Measurements from ENCODE around the gene TTC39C. TPM values are rescaled to one million over a fixed set of nuclear protein-coding genes. Genes with fewer than 3 reads are reported as not detected.

TTC39C gene
- total RNA-seq, 1 donor, result 42.7 TPM

DNA sequence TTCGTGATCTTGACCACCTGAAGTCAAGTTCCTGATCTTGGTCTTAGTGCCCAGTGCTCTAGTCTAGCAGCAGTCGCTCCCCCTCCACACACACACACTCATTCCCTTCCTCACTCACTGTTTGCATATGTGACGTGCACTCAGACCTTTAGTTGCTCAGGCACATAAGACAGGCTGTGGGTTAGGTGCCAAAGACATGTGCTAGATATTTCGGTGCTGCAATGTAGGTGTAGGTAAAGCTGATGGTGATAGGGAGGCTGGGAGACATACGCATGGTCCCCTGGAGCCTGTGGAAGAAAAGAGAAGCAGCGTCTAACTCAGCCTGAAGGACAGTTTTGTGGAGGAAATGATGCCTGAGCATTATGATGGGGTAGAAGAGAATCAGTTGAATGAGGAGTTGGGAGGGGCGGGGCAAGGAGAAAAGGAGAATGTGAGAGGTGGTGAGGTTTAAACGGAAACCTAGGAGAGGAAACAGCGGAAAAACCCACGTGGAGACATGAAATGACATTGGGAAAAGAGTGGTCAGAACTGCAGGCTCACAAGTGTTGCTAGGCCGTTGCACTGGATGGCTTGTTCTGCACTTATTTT is 3.8 kb downstream of the TTC39C start:
- Histone ChIP-seq H3K79me2 (ENCODE audit: insufficient read depth, low read length) (peaks cover 69% of the 10 kb centered on the region), H3K4me2 (ENCODE audit: insufficient read depth, low read length) (no peak overlapping the region), H3K9me3 (ENCODE audit: low read depth, low read length) (no peaks in the 10 kb centered on the region), H3K27ac (ENCODE audit: low read depth, low read length) (no peak overlapping the region), H4K20me1 (ENCODE audit: insufficient read depth, low read length) (peaks cover 56% of the 10 kb centered on the region), H2AFZ (ENCODE audit: low read length) (no peak overlapping the region), H3K4me3 (ENCODE audit: insufficient read depth, low read length) (no peak overlapping the region), H3K36me3 (ENCODE audit: insufficient read depth, low read length) (no peaks in the 10 kb centered on the region), H3K4me1 (ENCODE audit: insufficient read depth, low read length) (peaks cover 31% of the 10 kb centered on the region), H3K27me3 (ENCODE audit: insufficient read depth, low read length) (no peaks in the 10 kb centered on the region)
- DNase-seq (ENCODE audit: insufficient read length, low spot score, missing footprints), result no peak
- TF ChIP-seq, protein P1, sequence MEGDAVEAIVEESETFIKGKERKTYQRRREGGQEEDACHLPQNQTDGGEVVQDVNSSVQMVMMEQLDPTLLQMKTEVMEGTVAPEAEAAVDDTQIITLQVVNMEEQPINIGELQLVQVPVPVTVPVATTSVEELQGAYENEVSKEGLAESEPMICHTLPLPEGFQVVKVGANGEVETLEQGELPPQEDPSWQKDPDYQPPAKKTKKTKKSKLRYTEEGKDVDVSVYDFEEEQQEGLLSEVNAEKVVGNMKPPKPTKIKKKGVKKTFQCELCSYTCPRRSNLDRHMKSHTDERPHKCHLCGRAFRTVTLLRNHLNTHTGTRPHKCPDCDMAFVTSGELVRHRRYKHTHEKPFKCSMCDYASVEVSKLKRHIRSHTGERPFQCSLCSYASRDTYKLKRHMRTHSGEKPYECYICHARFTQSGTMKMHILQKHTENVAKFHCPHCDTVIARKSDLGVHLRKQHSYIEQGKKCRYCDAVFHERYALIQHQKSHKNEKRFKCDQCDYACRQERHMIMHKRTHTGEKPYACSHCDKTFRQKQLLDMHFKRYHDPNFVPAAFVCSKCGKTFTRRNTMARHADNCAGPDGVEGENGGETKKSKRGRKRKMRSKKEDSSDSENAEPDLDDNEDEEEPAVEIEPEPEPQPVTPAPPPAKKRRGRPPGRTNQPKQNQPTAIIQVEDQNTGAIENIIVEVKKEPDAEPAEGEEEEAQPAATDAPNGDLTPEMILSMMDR (IDR thresholded peaks at IDR 0.05; ENCODE audit: extremely low read depth, low read depth, low read length), result no peak

DNA sequence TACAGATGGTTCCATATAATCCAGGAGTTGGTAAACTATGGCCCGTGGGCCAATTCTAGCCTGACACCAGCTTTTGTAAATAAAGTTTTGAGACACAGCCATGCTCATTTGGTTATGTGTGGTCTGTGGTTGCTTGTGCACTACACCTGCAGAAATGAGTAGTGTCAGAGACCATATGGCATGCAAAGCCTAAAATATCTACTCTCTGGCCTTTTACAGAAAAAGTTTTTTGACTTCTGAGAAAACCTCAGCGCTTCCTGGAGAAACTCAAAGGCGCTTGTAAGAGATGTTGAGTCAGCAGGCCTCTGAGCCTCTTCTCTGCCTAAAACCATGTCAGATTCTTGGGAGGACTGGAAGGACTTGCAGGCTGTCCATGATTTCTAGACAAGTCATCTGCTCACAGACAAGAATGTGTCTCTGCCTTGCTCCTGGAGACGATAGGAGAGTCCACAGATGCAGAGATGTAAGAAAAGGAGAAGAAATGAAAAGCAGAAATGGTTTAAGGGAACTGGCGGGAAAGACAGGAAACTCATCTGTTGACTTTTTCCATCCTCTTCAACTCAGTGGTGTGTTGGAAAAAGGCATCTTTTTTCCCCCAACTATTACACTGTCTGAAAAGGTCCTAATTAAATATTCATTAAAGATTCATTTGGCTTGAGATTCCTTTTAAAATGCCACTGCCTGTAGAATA is 5.2 kb downstream of the TTC39C start:
- TF ChIP-seq, protein P1 (IDR thresholded peaks at IDR 0.05; ENCODE audit: extremely low read depth, low read depth, low read length), result no peak
- no peak for DNase-seq (ENCODE audit: insufficient read length, low spot score, missing footprints)

DNA sequence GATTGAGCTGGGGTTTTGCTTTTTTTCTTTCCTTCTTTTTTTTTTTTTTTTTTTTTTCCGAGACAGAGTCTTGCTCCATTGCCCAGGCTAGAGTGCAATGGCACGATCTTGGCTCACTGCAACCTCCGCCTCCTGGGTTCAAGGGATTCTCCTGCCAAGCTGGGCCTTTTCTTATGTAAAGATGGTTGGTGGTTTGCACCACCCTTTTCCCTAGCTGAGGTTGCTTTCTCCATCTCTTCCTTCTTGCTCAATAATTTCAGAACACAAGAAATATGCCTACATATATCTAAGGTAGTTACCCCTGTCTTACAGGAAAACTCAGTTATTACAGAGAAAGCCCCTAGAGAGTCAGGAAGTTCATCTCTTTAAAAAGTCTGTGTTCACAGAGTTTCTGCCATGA is 7.0 kb downstream of the TTC39C start:
- Histone ChIP-seq H3K79me2 (ENCODE audit: insufficient read depth, low read length) (peaks cover 81% of the 10 kb centered on the region), H3K27ac (ENCODE audit: low read depth, low read length) (no peak overlapping the region), H3K27me3 (ENCODE audit: insufficient read depth, low read length) (no peaks in the 10 kb centered on the region), H3K36me3 (ENCODE audit: insufficient read depth, low read length) (no peaks in the 10 kb centered on the region), H3K4me2 (ENCODE audit: insufficient read depth, low read length) (no peak overlapping the region), H3K4me3 (ENCODE audit: insufficient read depth, low read length) (no peak overlapping the region), H3K4me1 (ENCODE audit: insufficient read depth, low read length) (peaks cover 17% of the 10 kb centered on the region), H3K9me3 (ENCODE audit: low read depth, low read length) (no peaks in the 10 kb centered on the region), H2AFZ (ENCODE audit: low read length) (no peak overlapping the region), H4K20me1 (ENCODE audit: insufficient read depth, low read length) (peaks cover 64% of the 10 kb centered on the region)
- no peak for DNase-seq (ENCODE audit: insufficient read length, low spot score, missing footprints)
- TF ChIP-seq, protein P1 (IDR thresholded peaks at IDR 0.05; ENCODE audit: extremely low read depth, low read depth, low read length), result no peak

More for the DNA sequence above, 5.2 kb downstream of the TTC39C start:
- no peaks in the 10 kb centered on the region for H3K9me3 ChIP-seq (ENCODE audit: low read depth, low read length)
- peaks cover 28% of the 10 kb centered on the region for H3K4me1 ChIP-seq (ENCODE audit: insufficient read depth, low read length)
- H3K27ac ChIP-seq (ENCODE audit: low read depth, low read length), result no peak overlapping the region
- no peak overlapping the region for H2AFZ ChIP-seq (ENCODE audit: low read length)
- H4K20me1 ChIP-seq (ENCODE audit: insufficient read depth, low read length), result peaks cover 59% of the 10 kb centered on the region
- H3K79me2 ChIP-seq (ENCODE audit: insufficient read depth, low read length), result peaks cover 76% of the 10 kb centered on the region
- no peak overlapping the region for H3K4me2 ChIP-seq (ENCODE audit: insufficient read depth, low read length)
- H3K36me3 ChIP-seq (ENCODE audit: insufficient read depth, low read length), result no peaks in the 10 kb centered on the region
- H3K4me3 ChIP-seq (ENCODE audit: insufficient read depth, low read length), result no peak overlapping the region
- no peaks in the 10 kb centered on the region for H3K27me3 ChIP-seq (ENCODE audit: insufficient read depth, low read length)

DNA sequence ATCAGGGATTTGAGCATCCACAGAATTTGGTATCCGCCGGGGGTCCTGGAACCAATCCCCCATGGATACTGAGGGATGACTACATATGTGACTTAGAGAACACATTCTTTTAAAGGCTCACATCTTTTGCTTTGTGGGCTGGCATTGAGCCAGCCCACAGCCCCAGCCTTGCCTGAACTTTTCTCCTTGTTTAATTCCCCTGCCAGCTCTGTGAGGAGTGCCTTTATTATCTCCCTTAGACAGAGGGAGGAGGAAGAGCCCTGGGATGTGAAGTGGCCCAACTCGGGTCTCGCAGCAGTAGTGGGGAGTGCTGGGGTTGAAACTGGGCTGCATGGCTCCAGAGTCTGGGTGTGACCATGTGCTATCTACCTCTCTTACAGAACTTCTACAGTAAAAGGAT is 7.6 kb downstream of the TTC39C start:
- Histone ChIP-seq H3K4me2 (ENCODE audit: insufficient read depth, low read length) (no peak overlapping the region), H3K27ac (ENCODE audit: low read depth, low read length) (no peak overlapping the region), H3K4me3 (ENCODE audit: insufficient read depth, low read length) (no peak overlapping the region), H3K79me2 (ENCODE audit: insufficient read depth, low read length) (peaks cover 75% of the 10 kb centered on the region), H3K36me3 (ENCODE audit: insufficient read depth, low read length) (no peaks in the 10 kb centered on the region), H4K20me1 (ENCODE audit: insufficient read depth, low read length) (peaks cover 63% of the 10 kb centered on the region), H3K27me3 (ENCODE audit: insufficient read depth, low read length) (no peaks in the 10 kb centered on the region), H3K4me1 (ENCODE audit: insufficient read depth, low read length) (peaks cover 11% of the 10 kb centered on the region), H3K9me3 (ENCODE audit: low read depth, low read length) (no peaks in the 10 kb centered on the region), H2AFZ (ENCODE audit: low read length) (no peak overlapping the region)
- TF ChIP-seq, protein P1 (IDR thresholded peaks at IDR 0.05; ENCODE audit: extremely low read depth, low read depth, low read length), result no peak
- peak; percentile 84 for DNase-seq (ENCODE audit: insufficient read length, low spot score, missing footprints)

Measured in osteoblast (primary cell).